ENCODE results near the gene TMEM117.

TMEM117 gene

GRCh38 chr12:43812926-43813325 is 23.0 kb upstream of the TMEM117 start:
- H3K4me1 ChIP-seq (ENCODE audit: control insufficient read depth in 1 of 2, insufficient read depth in 1 of 2, low read depth in 1 of 2, low read length in 1 of 2): peaks cover 4 to 6% of the 10 kb centered on the region in 2 experiments

GRCh38 chr12:43815416-43815815 is 20.5 kb upstream of the TMEM117 start:
- no peak for TF ChIP-seq CTCF (IDR thresholded peaks at IDR 0.05)
- H3K27me3 ChIP-seq: peaks cover 71% of the 10 kb centered on the region
- H3K4me3 ChIP-seq (ENCODE audit: low read depth in 1 of 2, low read length in 1 of 2): no peak overlapping the region
- H3K4me1 ChIP-seq (ENCODE audit: control insufficient read depth in 1 of 2, insufficient read depth in 1 of 2, low read depth in 1 of 2, low read length in 1 of 2): no peaks in the 10 kb centered on the region
- no peak overlapping the region for H3K27ac ChIP-seq
- H3K9me3 ChIP-seq: no peaks in the 10 kb centered on the region
- H3K36me3 ChIP-seq: no peaks in the 10 kb centered on the region

More at GRCh38 chr12:43812926-43813325, 23.0 kb upstream of the TMEM117 start:
- Histone ChIP-seq H3K27ac (no peak overlapping the region), H3K4me3 (ENCODE audit: low read depth in 1 of 2, low read length in 1 of 2) (no peak overlapping the region), H3K9me3 (no peaks in the 10 kb centered on the region), H3K36me3 (no peaks in the 10 kb centered on the region), H3K27me3 (peaks cover 67% of the 10 kb centered on the region)
- TF ChIP-seq CTCF (IDR thresholded peaks at IDR 0.05): no peak

- H3K27me3 ChIP-seq: peaks cover 63% of the 10 kb centered on the region
- H3K36me3 ChIP-seq: no peaks in the 10 kb centered on the region
- no peaks in the 10 kb centered on the region for H3K9me3 ChIP-seq
- no peaks in the 10 kb centered on the region for H3K4me1 ChIP-seq (ENCODE audit: control insufficient read depth in 1 of 2, insufficient read depth in 1 of 2, low read depth in 1 of 2, low read length in 1 of 2)
- no peak for TF ChIP-seq CTCF (IDR thresholded peaks at IDR 0.05)
- H3K27ac ChIP-seq: no peak overlapping the region
- H3K4me3 ChIP-seq (ENCODE audit: low read depth in 1 of 2, low read length in 1 of 2): no peak overlapping the region
Measured at GRCh38 chr12:43816168-43816567, 19.7 kb upstream of the TMEM117 start.

- H3K4me3 ChIP-seq (ENCODE audit: low read depth in 1 of 2, low read length in 1 of 2): no peak overlapping the region
- no peak for TF ChIP-seq CTCF (IDR thresholded peaks at IDR 0.05)
- H3K9me3 ChIP-seq: no peaks in the 10 kb centered on the region
- H3K36me3 ChIP-seq: no peaks in the 10 kb centered on the region
- H3K27me3 ChIP-seq: peaks cover 38% of the 10 kb centered on the region
- no peaks in the 10 kb centered on the region for H3K4me1 ChIP-seq (ENCODE audit: control insufficient read depth in 1 of 2, insufficient read depth in 1 of 2, low read depth in 1 of 2, low read length in 1 of 2)
- H3K27ac ChIP-seq: no peak overlapping the region
Measured at GRCh38 chr12:43824207-43824775, 11.6 kb upstream of the TMEM117 start.

- H3K4me3 ChIP-seq (ENCODE audit: low read depth in 1 of 2, low read length in 1 of 2): no peak overlapping the region
- peaks cover 59% of the 10 kb centered on the region for H3K27me3 ChIP-seq
- peaks cover 10 to 20% of the 10 kb centered on the region in 2 experiments for H3K4me1 ChIP-seq (ENCODE audit: control insufficient read depth in 1 of 2, insufficient read depth in 1 of 2, low read depth in 1 of 2, low read length in 1 of 2)
- H3K36me3 ChIP-seq: no peaks in the 10 kb centered on the region
- no peak for TF ChIP-seq CTCF (IDR thresholded peaks at IDR 0.05)
- no peaks in the 10 kb centered on the region for H3K9me3 ChIP-seq
- no peak overlapping the region for H3K27ac ChIP-seq
Measured at GRCh38 chr12:43826681-43827080, 9.2 kb upstream of the TMEM117 start.
